GM12878 (cell line): ENCODE data around the gene NOCT. TPM values are rescaled to one million over a fixed set of nuclear protein-coding genes. Genes with fewer than 3 reads are reported as not detected.

Experiments used
- ATAC-seq: fragments of 200-7000 bp; cut with Tn5 transposase; 3 replicates; pipeline ENCODE4 v1.9.1; 2020; ENCODE audit warnings: mild to moderate bottlenecking, moderate library complexity
- BruUV-seq: library from RNA; stranded (reverse); fragments of 400-500 nt; replicated peaks from 2 replicates; lab custom pipeline; 2021; lab: Mats Ljungman, UMichigan
- CTCF ChIA-PET: fragments of 300-600 bp; sonication (Branson Sonifier 250); formaldehyde crosslinking; extraction: SDS; loops from one replicate; lab custom pipeline; 2021; ENCODE audit warnings: inconsistent platforms; lab: Yijun Ruan, JAX
- POLR2A ChIA-PET: fragments of 350-600 bp; formaldehyde crosslinking; extraction: SDS; loops from one replicate; lab custom pipeline; 2021; ENCODE audit warnings: inconsistent platforms; lab: Charles Lee
- RAD21 ChIA-PET: fragments of 300-600 bp; sonication (Branson Sonifier 250); formaldehyde crosslinking; loops from one replicate; lab custom pipeline; 2023; ENCODE audit warnings: antibody characterized with exemption; ENCODE audit not compliant: unreplicated experiment; lab: Charles Lee
- SMC1A ChIA-PET: fragments of 300-600 bp; sonication (Branson Sonifier 250); formaldehyde crosslinking; loops from one replicate; lab custom pipeline; 2023; ENCODE audit not compliant: unreplicated experiment, uncharacterized antibody; lab: Charles Lee
- DNase-seq: peaks from one replicate; pipeline ENCODE4 v3.0.0-alpha.2; 2011; ENCODE audit warnings: low read depth, low spot score
- FAIRE-seq: peaks from 3 replicates; lab custom pipeline; 2011; peaks lifted over from hg19 to GRCh38; lab: Jason Lieb, UNC
- H2AFZ ChIP-seq: 2 replicates; pipeline ENCODE4 v1.6.0; 2011; ENCODE audit warnings: low read depth, low read length, control low read depth; ENCODE audit not compliant: control insufficient read depth
- H3K27ac ChIP-seq: 2 replicates; pipeline ENCODE4 v1.5.1; 2011; ENCODE audit warnings: control low read depth; ENCODE audit not compliant: control insufficient read depth, insufficient read depth
- H3K27me3 ChIP-seq, 2 experiments: replicated peaks in 1 of 2; 2 replicates each; pipeline versions ENCODE4 v1.6.0 to v1.6.1; 2011; ENCODE audit warnings: low read length in 1 of 2; ENCODE audit not compliant: control insufficient read depth in 2 of 2, insufficient read depth in 2 of 2
- H3K36me3 ChIP-seq, 2 experiments: 2 replicates each; pipeline ENCODE4 v1.5.1; 2011; ENCODE audit warnings: low read length in 1 of 2; ENCODE audit not compliant: control insufficient read depth in 2 of 2, insufficient read depth in 2 of 2
- H3K4me1 ChIP-seq: 2 replicates; pipeline ENCODE4 v1.6.1; 2011; ENCODE audit warnings: mild to moderate bottlenecking, low read length, moderate library complexity, mixed read lengths; ENCODE audit not compliant: control insufficient read depth, insufficient read depth
- H3K4me2 ChIP-seq: 2 replicates; pipeline ENCODE4 v1.6.0; 2011; ENCODE audit warnings: control low read depth; ENCODE audit not compliant: control insufficient read depth, insufficient read depth
- H3K4me3 ChIP-seq: fragments of 200-600 bp; sonication (generic); 2 replicates; pipeline ENCODE4 v1.5.1; 2016
- H3K79me2 ChIP-seq: 2 replicates; pipeline ENCODE4 v1.6.0; 2011; ENCODE audit warnings: low read length; ENCODE audit not compliant: control insufficient read depth, insufficient read depth
- H3K9ac ChIP-seq: 2 replicates; pipeline ENCODE4 v1.8.0; 2011; ENCODE audit warnings: low read length, control low read depth, mixed read lengths; ENCODE audit not compliant: control insufficient read depth, insufficient read depth
- H3K9me3 ChIP-seq: replicated peaks from 3 replicates; pipeline ENCODE4 v1.5.1; 2011; ENCODE audit warnings: mild to moderate bottlenecking, low read length; ENCODE audit not compliant: control insufficient read depth, insufficient read depth
- H4K20me1 ChIP-seq: 2 replicates; pipeline ENCODE4 v1.6.0; 2011; ENCODE audit not compliant: control insufficient read depth, insufficient read depth
- BHLHE40 ChIP-seq, 2 experiments: fragments of 450-650 bp in 1 of 2; IDR thresholded peaks; 2 replicates each; pipeline ENCODE4 v1.6.1; 2011 to 2017; ENCODE audit warnings: low read depth in 2 of 2, borderline replicate concordance in 1 of 2, improper control_type of control experiment in 1 of 2, low read length in 1 of 2, mild to moderate bottlenecking in 1 of 2
- CREB1 ChIP-seq: IDR thresholded peaks from 2 replicates; pipeline ENCODE4 v1.6.1; 2012; ENCODE audit warnings: low read depth, mild to moderate bottlenecking, inconsistent platforms
- JUNB ChIP-seq: IDR thresholded peaks from 2 replicates; pipeline ENCODE4 v1.6.1; 2016; ENCODE audit warnings: antibody characterized with exemption, mild to moderate bottlenecking
- KAT2A ChIP-seq: conservative IDR thresholded peaks from 2 replicates; pipeline ENCODE4 v1.6.1; 2011; ENCODE audit warnings: low read depth, low read length; ENCODE audit not compliant: control insufficient read depth
- MYB ChIP-seq: fragments of 150-350 bp; IDR thresholded peaks from 2 replicates; pipeline ENCODE4 v1.6.1; 2014; ENCODE audit warnings: mild to moderate bottlenecking, low read depth, low read length, borderline replicate concordance
- PAX5 ChIP-seq: IDR thresholded peaks from 2 replicates; pipeline ENCODE4 v1.6.1; 2011; ENCODE audit warnings: low read depth, low read length, borderline replicate concordance
- SUZ12 ChIP-seq: fragments of 200-600 bp; sonication (generic); IDR thresholded peaks from one replicate; pipeline ENCODE4 v1.6.1; 2018; ENCODE audit warnings: antibody characterized with exemption, mild to moderate bottlenecking; ENCODE audit not compliant: unreplicated experiment
- WGBS: methylation state at CpG from one replicate; pipeline ENCODE4 v1.1.6; 2016; ENCODE audit warnings: low lambda C conversion rate; ENCODE audit not compliant: insufficient replicate concordance, insufficient coverage; ENCODE audit errors: missing lambda C conversion rate; 5-methylcytosine and 5-hydroxymethylcytosine counted together
- in situ Hi-C: fragments of 300-500 bp; cut with MboI; formaldehyde crosslinking; loops from 9 replicates; pipeline ENCODE4 v1.14.3; 2018; ENCODE audit warnings: mixed read lengths
- intact Hi-C: fragments of 100-400 bp; cut with micrococcal nuclease; formaldehyde crosslinking; loops from one replicate; pipeline ENCODE4 v1.14.2; 2022; ENCODE audit not compliant: unreplicated experiment
- polyA plus RNA-seq, 11 experiments: library from polyadenylated mRNA; depleted of rRNA in 4 of 11; unstranded in 6 of 11; stranded (reverse) in 5 of 11; fragments of >200 nt; fragmentation: Nextera tagmentation in 4 of 11; fragmentation: Illumina TruSeq in 1 of 11; extraction: Ambion mirVana in 4 of 11; extraction: Trizol in 1 of 11; gene quantifications; 1 replicate in 1 of 11; 2 replicates in 10 of 11; pipeline versions ENCODE4 v1.2.1 to v1.2.3, GENCODE V29; 2011 to 2016; ENCODE audit warnings: inconsistent platforms in 2 of 11, missing spikeins in 2 of 11, low read depth in 1 of 11
- total RNA-seq, 4 experiments: library from RNA; depleted of rRNA in 3 of 4; stranded (reverse); fragments of >200 nt in 3 of 4; fragmentation: Illumina TruSeq in 1 of 4; extraction: Trizol in 1 of 4; gene quantifications; 2 replicates each; pipeline versions ENCODE4 v1.2.1 to v1.2.3, GENCODE V29; 2013 to 2021
- TF ChIP-seq, protein P1 (sequence below): fragments of 450-650 bp; formaldehyde crosslinking; IDR thresholded peaks from 2 replicates; pipeline ENCODE4 v1.4.0; 2022; ENCODE audit warnings: mild to moderate bottlenecking, moderate library complexity
- TF ChIP-seq, protein P2 (sequence below): fragments of 450-650 bp; IDR thresholded peaks from 2 replicates; pipeline ENCODE4 v1.6.1; 2018; ENCODE audit warnings: borderline replicate concordance, mild to moderate bottlenecking; ENCODE audit not compliant: partially characterized antibody
- TF ChIP-seq, protein P3 (sequence below): IDR thresholded peaks from 2 replicates; pipeline ENCODE4 v1.6.1; 2012; ENCODE audit warnings: low read depth, low read length, improper control_type of control experiment
- TF ChIP-seq, protein P4 (sequence below): fragments of 450-650 bp; IDR thresholded peaks from 2 replicates; pipeline ENCODE4 v1.6.1; 2018; ENCODE audit warnings: mild to moderate bottlenecking, low read depth, moderate library complexity; ENCODE audit not compliant: partially characterized antibody

NOCT gene
- total and polyA plus RNA-seq, 10 of the 15 experiments (the other 5 are each of a cell fraction or from before 2014, with no cell fraction given): 1.4 to 17.6 (median 8.1) TPM

DNA sequence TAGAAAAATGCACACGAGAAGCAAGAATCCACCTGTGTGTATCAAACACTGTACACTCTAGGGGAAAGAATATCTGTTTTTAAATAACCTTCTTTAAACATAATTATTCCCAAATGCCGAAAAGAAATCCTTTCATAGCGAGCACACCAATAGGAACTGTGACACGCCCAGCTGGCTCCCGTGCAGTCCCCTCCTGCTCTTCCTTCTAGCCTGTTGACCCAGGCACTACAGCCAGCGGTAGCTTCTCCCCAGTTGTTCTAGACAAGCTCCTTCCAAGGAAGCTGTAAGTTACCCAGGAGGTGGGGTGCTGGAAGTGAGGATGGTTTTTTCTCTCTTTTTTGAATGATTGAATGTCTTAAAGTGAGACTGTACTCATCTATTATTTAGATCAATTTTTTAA lies 19.5 kb upstream of the NOCT start (continued):
- TF ChIP-seq BHLHE40 (IDR thresholded peaks at IDR 0.05; ENCODE audit: borderline replicate concordance in 1 of 2, low read depth in 2 of 2, low read length in 1 of 2) (no peak), CREB1 (no peak)

DNA sequence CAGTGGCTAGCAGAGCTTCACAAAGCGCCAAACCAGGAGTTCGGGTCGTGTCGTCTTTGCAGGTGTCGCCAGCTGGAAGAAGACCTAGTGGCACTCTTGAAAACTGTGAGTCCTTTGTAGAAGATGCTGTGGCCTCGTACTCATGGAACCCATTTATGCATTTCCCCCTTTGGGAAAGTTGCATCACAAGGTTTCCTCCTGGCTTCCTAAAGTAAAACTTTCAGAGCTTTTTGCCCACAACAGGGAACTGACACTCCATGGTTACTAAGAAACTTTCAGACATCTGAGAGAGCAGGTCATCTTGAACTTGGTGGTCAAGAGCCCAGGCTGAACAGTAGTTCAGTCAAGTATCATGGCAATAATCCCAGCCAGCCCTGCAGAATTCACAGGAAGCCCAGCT lies 15.9 kb upstream of the NOCT start:
- DNase-seq: no peak
- no peak for FAIRE-seq
- Histone ChIP-seq H3K9ac (no peak overlapping the region), H3K4me3 (no peak overlapping the region), H3K79me2 (no peaks in the 10 kb centered on the region), H3K36me3 (no peaks in the 10 kb centered on the region), H3K27ac (no peak overlapping the region), H3K9me3 (no peaks in the 10 kb centered on the region), H2AFZ (no peak overlapping the region), H3K4me1 (no peaks in the 10 kb centered on the region), H4K20me1 (no peaks in the 10 kb centered on the region), H3K4me2 (no peak overlapping the region), H3K27me3 (no peaks in the 10 kb centered on the region)
- no TSS peak for BruUV-seq
- RAD21 ChIA-PET: no interaction called here
- ATAC-seq: no peak
- CTCF ChIA-PET: interaction anchor here (1.0 kb wide), 1 partner anchor 128 kb away, joined by 4 read pairs; no protein-coding TSS in a partner anchor
- WGBS: 64% methylated on average over 6 of the region's 6 CpGs
- POLR2A ChIA-PET: no interaction called here
- SMC1A ChIA-PET: no interaction called here
- intact Hi-C loops (no loop called here), in situ Hi-C loops (no loop called here)
- TF ChIP-seq, protein P1, sequence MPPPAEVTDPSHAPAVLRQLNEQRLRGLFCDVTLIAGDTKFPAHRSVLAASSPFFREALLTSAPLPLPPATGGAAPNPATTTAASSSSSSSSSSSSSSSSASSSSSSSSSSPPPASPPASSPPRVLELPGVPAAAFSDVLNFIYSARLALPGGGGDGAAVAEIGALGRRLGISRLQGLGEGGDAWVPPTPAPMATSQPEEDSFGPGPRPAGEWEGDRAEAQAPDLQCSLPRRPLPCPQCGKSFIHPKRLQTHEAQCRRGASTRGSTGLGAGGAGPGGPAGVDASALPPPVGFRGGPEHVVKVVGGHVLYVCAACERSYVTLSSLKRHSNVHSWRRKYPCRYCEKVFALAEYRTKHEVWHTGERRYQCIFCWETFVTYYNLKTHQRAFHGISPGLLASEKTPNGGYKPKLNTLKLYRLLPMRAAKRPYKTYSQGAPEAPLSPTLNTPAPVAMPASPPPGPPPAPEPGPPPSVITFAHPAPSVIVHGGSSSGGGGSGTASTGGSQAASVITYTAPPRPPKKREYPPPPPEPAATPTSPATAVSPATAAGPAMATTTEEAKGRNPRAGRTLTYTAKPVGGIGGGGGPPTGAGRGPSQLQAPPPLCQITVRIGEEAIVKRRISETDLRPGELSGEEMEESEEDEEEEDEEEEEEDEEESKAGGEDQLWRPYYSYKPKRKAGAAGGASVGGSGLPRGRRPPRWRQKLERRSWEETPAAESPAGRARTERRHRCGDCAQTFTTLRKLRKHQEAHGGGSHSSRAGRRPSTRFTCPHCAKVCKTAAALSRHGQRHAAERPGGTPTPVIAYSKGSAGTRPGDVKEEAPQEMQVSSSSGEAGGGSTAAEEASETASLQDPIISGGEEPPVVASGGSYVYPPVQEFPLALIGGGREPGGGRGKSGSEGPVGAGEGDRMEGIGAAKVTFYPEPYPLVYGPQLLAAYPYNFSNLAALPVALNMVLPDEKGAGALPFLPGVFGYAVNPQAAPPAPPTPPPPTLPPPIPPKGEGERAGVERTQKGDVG (CRISPR knock-in tag): no peak
- TF ChIP-seq, protein P2, sequence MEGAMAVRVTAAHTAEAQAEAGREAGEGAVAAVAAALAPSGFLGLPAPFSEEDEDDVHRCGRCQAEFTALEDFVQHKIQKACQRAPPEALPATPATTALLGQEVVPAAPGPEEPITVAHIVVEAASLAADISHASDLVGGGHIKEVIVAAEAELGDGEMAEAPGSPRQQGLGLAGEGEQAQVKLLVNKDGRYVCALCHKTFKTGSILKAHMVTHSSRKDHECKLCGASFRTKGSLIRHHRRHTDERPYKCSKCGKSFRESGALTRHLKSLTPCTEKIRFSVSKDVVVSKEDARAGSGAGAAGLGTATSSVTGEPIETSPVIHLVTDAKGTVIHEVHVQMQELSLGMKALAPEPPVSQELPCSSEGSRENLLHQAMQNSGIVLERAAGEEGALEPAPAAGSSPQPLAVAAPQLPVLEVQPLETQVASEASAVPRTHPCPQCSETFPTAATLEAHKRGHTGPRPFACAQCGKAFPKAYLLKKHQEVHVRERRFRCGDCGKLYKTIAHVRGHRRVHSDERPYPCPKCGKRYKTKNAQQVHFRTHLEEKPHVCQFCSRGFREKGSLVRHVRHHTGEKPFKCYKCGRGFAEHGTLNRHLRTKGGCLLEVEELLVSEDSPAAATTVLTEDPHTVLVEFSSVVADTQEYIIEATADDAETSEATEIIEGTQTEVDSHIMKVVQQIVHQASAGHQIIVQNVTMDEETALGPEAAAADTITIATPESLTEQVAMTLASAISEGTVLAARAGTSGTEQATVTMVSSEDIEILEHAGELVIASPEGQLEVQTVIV: no peak
- TF ChIP-seq, protein P3, sequence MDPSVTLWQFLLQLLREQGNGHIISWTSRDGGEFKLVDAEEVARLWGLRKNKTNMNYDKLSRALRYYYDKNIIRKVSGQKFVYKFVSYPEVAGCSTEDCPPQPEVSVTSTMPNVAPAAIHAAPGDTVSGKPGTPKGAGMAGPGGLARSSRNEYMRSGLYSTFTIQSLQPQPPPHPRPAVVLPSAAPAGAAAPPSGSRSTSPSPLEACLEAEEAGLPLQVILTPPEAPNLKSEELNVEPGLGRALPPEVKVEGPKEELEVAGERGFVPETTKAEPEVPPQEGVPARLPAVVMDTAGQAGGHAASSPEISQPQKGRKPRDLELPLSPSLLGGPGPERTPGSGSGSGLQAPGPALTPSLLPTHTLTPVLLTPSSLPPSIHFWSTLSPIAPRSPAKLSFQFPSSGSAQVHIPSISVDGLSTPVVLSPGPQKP: no peak
- TF ChIP-seq JUNB: no peak
- TF ChIP-seq, protein P4, sequence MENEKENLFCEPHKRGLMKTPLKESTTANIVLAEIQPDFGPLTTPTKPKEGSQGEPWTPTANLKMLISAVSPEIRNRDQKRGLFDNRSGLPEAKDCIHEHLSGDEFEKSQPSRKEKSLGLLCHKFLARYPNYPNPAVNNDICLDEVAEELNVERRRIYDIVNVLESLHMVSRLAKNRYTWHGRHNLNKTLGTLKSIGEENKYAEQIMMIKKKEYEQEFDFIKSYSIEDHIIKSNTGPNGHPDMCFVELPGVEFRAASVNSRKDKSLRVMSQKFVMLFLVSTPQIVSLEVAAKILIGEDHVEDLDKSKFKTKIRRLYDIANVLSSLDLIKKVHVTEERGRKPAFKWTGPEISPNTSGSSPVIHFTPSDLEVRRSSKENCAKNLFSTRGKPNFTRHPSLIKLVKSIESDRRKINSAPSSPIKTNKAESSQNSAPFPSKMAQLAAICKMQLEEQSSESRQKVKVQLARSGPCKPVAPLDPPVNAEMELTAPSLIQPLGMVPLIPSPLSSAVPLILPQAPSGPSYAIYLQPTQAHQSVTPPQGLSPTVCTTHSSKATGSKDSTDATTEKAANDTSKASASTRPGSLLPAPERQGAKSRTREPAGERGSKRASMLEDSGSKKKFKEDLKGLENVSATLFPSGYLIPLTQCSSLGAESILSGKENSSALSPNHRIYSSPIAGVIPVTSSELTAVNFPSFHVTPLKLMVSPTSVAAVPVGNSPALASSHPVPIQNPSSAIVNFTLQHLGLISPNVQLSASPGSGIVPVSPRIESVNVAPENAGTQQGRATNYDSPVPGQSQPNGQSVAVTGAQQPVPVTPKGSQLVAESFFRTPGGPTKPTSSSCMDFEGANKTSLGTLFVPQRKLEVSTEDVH: no peak
- no peak for TF ChIP-seq PAX5
- no peak for TF ChIP-seq KAT2A
- no peak for TF ChIP-seq MYB
- TF ChIP-seq SUZ12: no peak
